CD8-positive, alpha-beta memory T cell (primary cell): ENCODE results near the gene VEZF1. TPM values are rescaled to one million over a fixed set of nuclear protein-coding genes. Genes with fewer than 3 reads are reported as not detected.

Experiments
- polyA plus RNA-seq: library from polyadenylated mRNA; unstranded; fragments of 300-500 nt; fragmentation: Illumina TruSeq; gene quantifications from one replicate; pipeline ENCODE4 v1.2.3, GENCODE V29; 2021
- total RNA-seq, 2 experiments: library from RNA; stranded (reverse); gene quantifications; one replicate each; pipeline ENCODE4 v1.2.3, GENCODE V29; 2021

The VEZF1 gene
- total and polyA plus RNA-seq, 3 experiments from 2014 or later, result 29.1 to 50.8 (median 29.5) TPM

Other genes with a start within 250 kb of the VEZF1 start
- not detected for gene CCDC182, start 243.0 kb downstream of the VEZF1 start, total RNA-seq
- not detected for gene CCDC182, start 243.0 kb downstream of the VEZF1 start, polyA plus RNA-seq
- 10 to 100 TPM; 83.1 to 88.5 TPM for gene MRPS23, start 138.2 kb downstream of the VEZF1 start, total RNA-seq
- gene MRPS23, start 138.2 kb downstream of the VEZF1 start, polyA plus RNA-seq, result 42.6 TPM
- gene CUEDC1, start 32.8 kb downstream of the VEZF1 start, total RNA-seq, result under 1 TPM; 0.33 to 0.73 TPM
- not detected for gene CUEDC1, start 32.8 kb downstream of the VEZF1 start, polyA plus RNA-seq
- gene SRSF1, start 19.0 kb upstream of the VEZF1 start, total RNA-seq, result 100 to 1,000 TPM; 469 to 492 TPM
- gene SRSF1, start 19.0 kb upstream of the VEZF1 start, polyA plus RNA-seq, result 50.6 TPM
- gene DYNLL2, start 95.2 kb upstream of the VEZF1 start, total RNA-seq, result 10 to 100 TPM; 40.3 to 41.0 TPM
- 1.4 TPM for gene DYNLL2, start 95.2 kb upstream of the VEZF1 start, polyA plus RNA-seq
- under 1 TPM; 0.26 to 0.29 TPM for gene OR4D1, start 160.1 kb upstream of the VEZF1 start, total RNA-seq
- gene OR4D1, start 160.1 kb upstream of the VEZF1 start, polyA plus RNA-seq, result 1.7 TPM
- not detected for gene OR4D2, start 178.7 kb upstream of the VEZF1 start, total RNA-seq
- gene OR4D2, start 178.7 kb upstream of the VEZF1 start, polyA plus RNA-seq, result not detected
- gene EPX, start 204.5 kb upstream of the VEZF1 start, total RNA-seq, result not detected
- not detected for gene EPX, start 204.5 kb upstream of the VEZF1 start, polyA plus RNA-seq
- gene MKS1, start 231.0 kb upstream of the VEZF1 start, total RNA-seq, result 10 to 100 TPM; 26.2 to 33.9 TPM
- 10.7 TPM for gene MKS1, start 231.0 kb upstream of the VEZF1 start, polyA plus RNA-seq